ENCODE results near the gene DLGAP1.

DLGAP1 gene

GRCh38 chr18:3827236-3827845 lies 627.8 kb downstream of the DLGAP1 start:
- Histone ChIP-seq H3K4me3 (ENCODE audit: low read depth, low read length) (no peak overlapping the region), H3K27ac (no peak overlapping the region), H3K9me3 (ENCODE audit: severe bottlenecking) (no peaks in the 10 kb centered on the region), H3K36me3 (no peaks in the 10 kb centered on the region), H3K27me3 (ENCODE audit: insufficient read depth, low read depth, severe bottlenecking) (peaks cover 22% of the 10 kb centered on the region)
- TF ChIP-seq, protein P1, sequence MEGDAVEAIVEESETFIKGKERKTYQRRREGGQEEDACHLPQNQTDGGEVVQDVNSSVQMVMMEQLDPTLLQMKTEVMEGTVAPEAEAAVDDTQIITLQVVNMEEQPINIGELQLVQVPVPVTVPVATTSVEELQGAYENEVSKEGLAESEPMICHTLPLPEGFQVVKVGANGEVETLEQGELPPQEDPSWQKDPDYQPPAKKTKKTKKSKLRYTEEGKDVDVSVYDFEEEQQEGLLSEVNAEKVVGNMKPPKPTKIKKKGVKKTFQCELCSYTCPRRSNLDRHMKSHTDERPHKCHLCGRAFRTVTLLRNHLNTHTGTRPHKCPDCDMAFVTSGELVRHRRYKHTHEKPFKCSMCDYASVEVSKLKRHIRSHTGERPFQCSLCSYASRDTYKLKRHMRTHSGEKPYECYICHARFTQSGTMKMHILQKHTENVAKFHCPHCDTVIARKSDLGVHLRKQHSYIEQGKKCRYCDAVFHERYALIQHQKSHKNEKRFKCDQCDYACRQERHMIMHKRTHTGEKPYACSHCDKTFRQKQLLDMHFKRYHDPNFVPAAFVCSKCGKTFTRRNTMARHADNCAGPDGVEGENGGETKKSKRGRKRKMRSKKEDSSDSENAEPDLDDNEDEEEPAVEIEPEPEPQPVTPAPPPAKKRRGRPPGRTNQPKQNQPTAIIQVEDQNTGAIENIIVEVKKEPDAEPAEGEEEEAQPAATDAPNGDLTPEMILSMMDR (IDR thresholded peaks at IDR 0.05; ENCODE audit: low read depth, low read length) = no peak
- no peak for DNase-seq

DNA sequence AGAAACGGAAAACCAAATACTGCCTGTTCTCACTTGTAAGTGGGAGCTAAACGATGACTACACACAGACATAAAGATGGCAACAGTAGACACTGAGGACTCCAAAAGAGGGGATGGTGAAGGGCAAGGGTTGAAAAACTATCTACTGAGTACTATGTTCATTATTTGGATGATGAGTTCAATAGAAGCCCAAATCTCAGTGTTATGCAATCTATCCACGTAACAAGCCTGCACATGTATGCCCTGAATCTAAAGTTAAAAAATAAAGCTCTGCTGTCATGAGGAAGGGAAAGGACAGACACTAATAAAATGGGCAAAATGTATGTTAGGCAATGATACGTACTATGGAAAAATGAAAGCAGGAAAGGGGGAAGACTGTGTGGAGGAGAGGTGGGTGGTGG lies 629.1 kb downstream of the DLGAP1 start:
- TF ChIP-seq, protein P1 (IDR thresholded peaks at IDR 0.05; ENCODE audit: low read depth, low read length) = no peak
- Histone ChIP-seq H3K4me3 (ENCODE audit: low read depth, low read length) (no peak overlapping the region), H3K27me3 (ENCODE audit: insufficient read depth, low read depth, severe bottlenecking) (peaks cover 19% of the 10 kb centered on the region), H3K27ac (no peak overlapping the region), H3K9me3 (ENCODE audit: severe bottlenecking) (no peaks in the 10 kb centered on the region), H3K36me3 (no peaks in the 10 kb centered on the region)
- no peak for DNase-seq

DNA sequence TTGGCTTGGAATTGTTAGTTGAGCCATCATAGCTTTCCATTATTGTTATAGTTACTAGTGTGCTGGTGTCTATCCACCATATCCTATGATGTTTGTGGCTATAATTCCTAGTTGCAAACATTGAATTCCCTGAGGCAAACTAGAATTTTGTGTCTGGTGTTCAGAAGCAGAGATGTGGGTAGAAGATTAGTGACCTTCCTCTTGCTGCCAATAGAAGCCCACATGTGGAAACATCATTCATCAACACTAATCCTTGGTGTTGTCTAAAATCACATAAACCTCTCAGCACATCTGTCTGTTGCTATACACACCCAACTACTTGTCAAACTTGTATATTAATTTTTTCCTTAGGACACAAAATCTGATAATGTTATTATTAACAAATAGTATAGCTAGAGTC lies 631.0 kb downstream of the DLGAP1 start:
- DNase-seq = no peak
- Histone ChIP-seq H3K36me3 (no peaks in the 10 kb centered on the region), H3K9me3 (ENCODE audit: severe bottlenecking) (no peaks in the 10 kb centered on the region), H3K4me3 (ENCODE audit: low read depth, low read length) (no peak overlapping the region), H3K27ac (no peak overlapping the region), H3K27me3 (ENCODE audit: insufficient read depth, low read depth, severe bottlenecking) (peaks cover 16% of the 10 kb centered on the region)
- TF ChIP-seq, protein P1 (IDR thresholded peaks at IDR 0.05; ENCODE audit: low read depth, low read length) = no peak

DNA sequence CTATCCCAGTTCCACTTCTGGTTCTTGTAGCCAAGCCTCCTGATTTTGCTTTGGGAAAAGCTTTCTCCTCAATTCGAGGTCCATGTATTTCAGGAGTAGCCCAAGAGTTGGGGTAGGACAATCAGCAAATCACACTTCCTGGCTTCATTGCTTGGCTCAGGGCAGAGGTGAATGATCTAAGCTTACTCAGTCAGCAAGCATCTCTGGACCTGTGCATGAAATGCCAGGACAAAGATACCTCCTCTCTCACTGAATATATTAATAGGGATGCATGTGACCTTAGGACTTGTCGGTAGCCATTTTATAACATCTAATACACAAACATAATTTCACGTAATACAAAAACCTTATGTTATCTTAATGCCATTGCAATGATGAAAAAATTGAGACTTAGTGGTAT lies 632.0 kb downstream of the DLGAP1 start:
- H3K36me3 ChIP-seq = no peaks in the 10 kb centered on the region
- TF ChIP-seq, protein P1 (IDR thresholded peaks at IDR 0.05; ENCODE audit: low read depth, low read length) = no peak
- peaks cover 16% of the 10 kb centered on the region for H3K27me3 ChIP-seq (ENCODE audit: insufficient read depth, low read depth, severe bottlenecking)
- H3K9me3 ChIP-seq (ENCODE audit: severe bottlenecking) = no peaks in the 10 kb centered on the region
- DNase-seq = no peak
- no peak overlapping the region for H3K27ac ChIP-seq
- H3K4me3 ChIP-seq (ENCODE audit: low read depth, low read length) = no peak overlapping the region

GRCh38 chr18:3821524-3821923 lies 633.6 kb downstream of the DLGAP1 start:
- no peak for DNase-seq
- no peaks in the 10 kb centered on the region for H3K36me3 ChIP-seq
- H3K27me3 ChIP-seq (ENCODE audit: insufficient read depth, low read depth, severe bottlenecking) = peaks cover 21% of the 10 kb centered on the region
- no peak overlapping the region for H3K4me3 ChIP-seq (ENCODE audit: low read depth, low read length)
- no peaks in the 10 kb centered on the region for H3K9me3 ChIP-seq (ENCODE audit: severe bottlenecking)
- H3K27ac ChIP-seq = no peak overlapping the region
- TF ChIP-seq, protein P1 (IDR thresholded peaks at IDR 0.05; ENCODE audit: low read depth, low read length) = no peak

- H3K9me3 ChIP-seq (ENCODE audit: severe bottlenecking) = no peaks in the 10 kb centered on the region
- DNase-seq = no peak
- no peak overlapping the region for H3K27ac ChIP-seq
- H3K27me3 ChIP-seq (ENCODE audit: insufficient read depth, low read depth, severe bottlenecking) = peaks cover 22% of the 10 kb centered on the region
- TF ChIP-seq, protein P1 (IDR thresholded peaks at IDR 0.05; ENCODE audit: low read depth, low read length) = no peak
- no peaks in the 10 kb centered on the region for H3K36me3 ChIP-seq
- H3K4me3 ChIP-seq (ENCODE audit: low read depth, low read length) = no peak overlapping the region
Measured at GRCh38 chr18:3819961-3820360, 635.1 kb downstream of the DLGAP1 start.

Data from WERI-Rb-1 (cell line).